Vagina (tissue), 2 donors: ENCODE data around the gene LMNTD2. TPM values are rescaled to one million over a fixed set of nuclear protein-coding genes. Genes with fewer than 3 reads are reported as not detected.

Experiments used
- DNase-seq, 2 donors: peaks; one replicate each; pipeline ENCODE4 v3.0.0-alpha.2; 2017; ENCODE audit errors: extremely low spot score in 2 of 2
- H3K27ac ChIP-seq: fragments of 200-600 bp; sonication (generic); one replicate; pipeline ENCODE4 v1.5.1; 2019
- H3K27me3 ChIP-seq: fragments of 200-600 bp; sonication (generic); one replicate; pipeline ENCODE4 v1.5.1; 2019
- H3K36me3 ChIP-seq, 2 donors: fragments of 200-600 bp; sonication (generic); one replicate each; pipeline ENCODE4 v1.5.1; 2017 to 2019
- H3K4me1 ChIP-seq: fragments of 200-600 bp; sonication (generic); one replicate; pipeline ENCODE4 v1.5.1; 2019
- H3K4me3 ChIP-seq, 2 donors: fragments of 200-600 bp; sonication (generic); 1 replicate in 1 of 2; 2 replicates in 1 of 2; pipeline ENCODE4 v1.5.1; 2016 to 2019
- H3K9me3 ChIP-seq: fragments of 200-600 bp; sonication (generic); one replicate; pipeline ENCODE4 v1.5.1; 2019
- CTCF ChIP-seq, 3 experiments: fragments of 450-650 bp in 2 of 3; fragments of 200-600 bp in 1 of 3; sonication (generic) in 1 of 3; IDR thresholded peaks; one replicate each; pipeline ENCODE4 v1.5.1; 2017 to 2019; ENCODE audit warnings: antibody characterized with exemption in 3 of 3, mild to moderate bottlenecking in 2 of 3, moderate library complexity in 2 of 3
- POLR2A ChIP-seq, 2 donors: fragments of 450-650 bp; IDR thresholded peaks; one replicate each; pipeline ENCODE4 v1.6.1; 2017; ENCODE audit warnings: antibody characterized with exemption in 2 of 2, mild to moderate bottlenecking in 2 of 2, moderate library complexity in 2 of 2
- POLR2AphosphoS5 ChIP-seq, 2 donors: sonication (generic); formaldehyde crosslinking; IDR thresholded peaks; one replicate each; pipeline ENCODE4 v1.9.0; 2017; ENCODE audit warnings: antibody characterized with exemption in 2 of 2, mild to moderate bottlenecking in 2 of 2, low read depth in 1 of 2; ENCODE audit not compliant: insufficient read depth in 1 of 2
- intact Hi-C: fragments of 100-400 bp; cut with DNase I; formaldehyde crosslinking; loops from one replicate; pipeline ENCODE4 v1.15.1; 2023
- total RNA-seq: library from RNA; depleted of rRNA; stranded (reverse); fragments of >200 nt; gene quantifications from one replicate; pipeline ENCODE4 v1.2.3, GENCODE V29; 2016

The LMNTD2 gene
- total RNA-seq, 1 donor from 2014 or later = 1.7 TPM

GRCh38 chr11:532986-533585 is 27.5 kb downstream of the LMNTD2 start:
- no peaks in the 10 kb centered on the region for H3K27me3 ChIP-seq
- no peak overlapping the region for H3K4me3 ChIP-seq
- no peak overlapping the region for H3K27ac ChIP-seq
- intact Hi-C loops = no loop called here
- H3K36me3 ChIP-seq = peaks cover 0 to 29% of the 10 kb centered on the region in 2 donors
- H3K4me1 ChIP-seq = peaks cover 49% of the 10 kb centered on the region
- no peak for TF ChIP-seq POLR2A (IDR thresholded peaks at IDR 0.05)
- no peak for TF ChIP-seq CTCF (IDR thresholded peaks at IDR 0.05)
- no peak for TF ChIP-seq POLR2AphosphoS5 (IDR thresholded peaks at IDR 0.05; ENCODE audit: insufficient read depth in 1 of 2, low read depth in 1 of 2)
- no peaks in the 10 kb centered on the region for H3K9me3 ChIP-seq
- no peak for DNase-seq

GRCh38 chr11:532527-532985 is 28.0 kb downstream of the LMNTD2 start:
- H3K4me1 ChIP-seq = peaks cover 44% of the 10 kb centered on the region
- no peak for DNase-seq
- no peaks in the 10 kb centered on the region for H3K27me3 ChIP-seq
- H3K36me3 ChIP-seq = peaks cover 0 to 29% of the 10 kb centered on the region in 2 donors
- H3K27ac ChIP-seq = no peak overlapping the region
- no peak for TF ChIP-seq CTCF (IDR thresholded peaks at IDR 0.05)
- TF ChIP-seq POLR2A (IDR thresholded peaks at IDR 0.05) = no peak
- no peak for TF ChIP-seq POLR2AphosphoS5 (IDR thresholded peaks at IDR 0.05; ENCODE audit: insufficient read depth in 1 of 2, low read depth in 1 of 2)
- H3K4me3 ChIP-seq = no peak overlapping the region
- intact Hi-C loops = no loop called here
- no peaks in the 10 kb centered on the region for H3K9me3 ChIP-seq

- Histone ChIP-seq H3K27me3 (no peaks in the 10 kb centered on the region), H3K4me1 (peaks cover 39% of the 10 kb centered on the region), H3K36me3 (peaks cover 0 to 29% of the 10 kb centered on the region in 2 donors), H3K27ac (no peak overlapping the region), H3K4me3 (no peak overlapping the region), H3K9me3 (no peaks in the 10 kb centered on the region)
- intact Hi-C loops = no loop called here
- TF ChIP-seq POLR2AphosphoS5 (IDR thresholded peaks at IDR 0.05; ENCODE audit: insufficient read depth in 1 of 2, low read depth in 1 of 2) = no peak
- no peak for TF ChIP-seq POLR2A (IDR thresholded peaks at IDR 0.05)
- no peak for TF ChIP-seq CTCF (IDR thresholded peaks at IDR 0.05)
- DNase-seq = no peak
Measured at GRCh38 chr11:531919-532526, 28.5 kb downstream of the LMNTD2 start.

- Histone ChIP-seq H3K4me3 (no peak overlapping the region), H3K27ac (no peak overlapping the region), H3K9me3 (no peaks in the 10 kb centered on the region), H3K36me3 (peaks cover 0 to 29% of the 10 kb centered on the region in 2 donors), H3K27me3 (no peaks in the 10 kb centered on the region), H3K4me1 (peaks cover 30% of the 10 kb centered on the region)
- no peak for TF ChIP-seq CTCF (IDR thresholded peaks at IDR 0.05)
- TF ChIP-seq POLR2A (IDR thresholded peaks at IDR 0.05) = no peak
- no peak for DNase-seq
- intact Hi-C loops = no loop called here
Measured at GRCh38 chr11:530960-531831, 29.3 kb downstream of the LMNTD2 start.
